Colon (tissue), 2 donors: ENCODE measurements around the gene PRKCA.

Source experiments
- FAIRE-seq: peaks from 2 replicates; lab custom pipeline; 2012; peaks lifted over from hg19 to GRCh38; lab: Jason Lieb, UNC
- donor health status: control.
- donor health status: control.

PRKCA gene

GRCh38 chr17:66547151-66547865 lies 244.9 kb downstream of the PRKCA start:
- no peak for FAIRE-seq

- FAIRE-seq: no peak
Observed at GRCh38 chr17:66548158-66548557, 245.7 kb downstream of the PRKCA start.

GRCh38 chr17:66548659-66549310 lies 246.4 kb downstream of the PRKCA start:
- no peak for FAIRE-seq

- FAIRE-seq: no peak
Observed at GRCh38 chr17:66549311-66549704, 246.9 kb downstream of the PRKCA start.

GRCh38 chr17:66549731-66550207 lies 247.4 kb downstream of the PRKCA start:
- no peak for FAIRE-seq

- FAIRE-seq: no peak
Observed at GRCh38 chr17:66551839-66552238, 249.4 kb downstream of the PRKCA start.

GRCh38 chr17:66552371-66552770 lies 250.0 kb downstream of the PRKCA start:
- no peak for FAIRE-seq

- FAIRE-seq: no peak
Observed at GRCh38 chr17:66555605-66556004, 253.2 kb downstream of the PRKCA start.

GRCh38 chr17:66557200-66557599 lies 254.8 kb downstream of the PRKCA start:
- no peak for FAIRE-seq

GRCh38 chr17:66557886-66558285 lies 255.5 kb downstream of the PRKCA start:
- no peak for FAIRE-seq

- FAIRE-seq: no peak
Observed at GRCh38 chr17:66560691-66561090, 258.3 kb downstream of the PRKCA start.

GRCh38 chr17:66562119-66562518 lies 259.7 kb downstream of the PRKCA start:
- FAIRE-seq: no peak

GRCh38 chr17:66564992-66565465 lies 262.6 kb downstream of the PRKCA start:
- no peak for FAIRE-seq

- no peak for FAIRE-seq
Observed at GRCh38 chr17:66567234-66568170, 265.1 kb downstream of the PRKCA start.

GRCh38 chr17:66569572-66569971 lies 267.2 kb downstream of the PRKCA start:
- FAIRE-seq: no peak

GRCh38 chr17:66570447-66571195 lies 268.2 kb downstream of the PRKCA start:
- FAIRE-seq: no peak

GRCh38 chr17:66571745-66572144 lies 269.3 kb downstream of the PRKCA start:
- FAIRE-seq: no peak

GRCh38 chr17:66573078-66573477 lies 270.7 kb downstream of the PRKCA start:
- no peak for FAIRE-seq

GRCh38 chr17:66574123-66574522 lies 271.7 kb downstream of the PRKCA start:
- FAIRE-seq: no peak

GRCh38 chr17:66576473-66576872 lies 274.1 kb downstream of the PRKCA start:
- no peak for FAIRE-seq

- no peak for FAIRE-seq
Observed at GRCh38 chr17:66577041-66577440, 274.6 kb downstream of the PRKCA start.
